Astrocyte (in vitro differentiated cells and primary cell): ENCODE results near the gene RANBP3.

Source experiments
- CTCF ChIP-seq: IDR thresholded peaks from 2 replicates; pipeline ENCODE4 v1.5.1; 2011; ENCODE audit warnings: low read depth, mild to moderate bottlenecking, inconsistent platforms, low read length, moderate library complexity; ENCODE audit not compliant: insufficient read depth
- EZH2 ChIP-seq: IDR thresholded peaks from 2 replicates; pipeline ENCODE4 v1.6.1; 2012; ENCODE audit warnings: mild to moderate bottlenecking, low read length, inconsistent platforms; ENCODE audit not compliant: insufficient read depth

DNA sequence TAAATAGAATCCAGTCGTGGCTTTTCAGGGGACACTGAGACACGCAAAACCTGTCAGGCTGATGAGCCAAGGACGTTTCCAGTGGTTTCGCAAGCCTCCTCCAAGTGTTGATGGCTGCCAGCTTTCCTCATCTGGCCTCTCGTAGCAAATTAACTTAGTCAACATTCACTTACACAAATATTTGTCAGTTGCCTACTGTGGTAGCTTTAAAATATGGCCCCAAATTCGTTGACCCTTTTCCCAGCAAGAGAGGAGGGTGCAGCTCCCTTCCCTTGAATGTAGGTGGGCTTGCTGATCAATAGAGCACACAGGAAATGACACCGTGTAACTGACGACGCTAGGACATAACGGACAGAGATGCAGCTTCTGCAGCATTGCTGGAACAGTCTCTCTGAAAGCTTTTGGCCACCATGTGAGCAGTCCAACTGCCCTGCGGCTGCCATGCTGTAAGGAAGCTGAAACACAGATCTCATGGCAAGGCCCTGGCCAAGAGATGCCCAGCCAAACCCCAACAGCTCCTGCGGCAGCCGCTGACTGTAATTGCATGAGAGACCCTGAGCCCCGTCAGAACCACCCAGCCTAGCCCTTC is 5.5 kb upstream of the RANBP3 start:
- TF ChIP-seq CTCF (no peak), EZH2 (no peak)
